Measurements from ENCODE around the gene GPRIN1.
"Not testable (repeated sequence)": the region's sequence is repeated elsewhere in the genome, so short reads cannot be mapped to it uniquely, and the experiment has no call there.

Gene GPRIN1

GRCh38 chr5:176574297-176574591 is 35.7 kb downstream of the GPRIN1 start:
- no peak for DNase-seq (ENCODE audit: low read depth)

DNA sequence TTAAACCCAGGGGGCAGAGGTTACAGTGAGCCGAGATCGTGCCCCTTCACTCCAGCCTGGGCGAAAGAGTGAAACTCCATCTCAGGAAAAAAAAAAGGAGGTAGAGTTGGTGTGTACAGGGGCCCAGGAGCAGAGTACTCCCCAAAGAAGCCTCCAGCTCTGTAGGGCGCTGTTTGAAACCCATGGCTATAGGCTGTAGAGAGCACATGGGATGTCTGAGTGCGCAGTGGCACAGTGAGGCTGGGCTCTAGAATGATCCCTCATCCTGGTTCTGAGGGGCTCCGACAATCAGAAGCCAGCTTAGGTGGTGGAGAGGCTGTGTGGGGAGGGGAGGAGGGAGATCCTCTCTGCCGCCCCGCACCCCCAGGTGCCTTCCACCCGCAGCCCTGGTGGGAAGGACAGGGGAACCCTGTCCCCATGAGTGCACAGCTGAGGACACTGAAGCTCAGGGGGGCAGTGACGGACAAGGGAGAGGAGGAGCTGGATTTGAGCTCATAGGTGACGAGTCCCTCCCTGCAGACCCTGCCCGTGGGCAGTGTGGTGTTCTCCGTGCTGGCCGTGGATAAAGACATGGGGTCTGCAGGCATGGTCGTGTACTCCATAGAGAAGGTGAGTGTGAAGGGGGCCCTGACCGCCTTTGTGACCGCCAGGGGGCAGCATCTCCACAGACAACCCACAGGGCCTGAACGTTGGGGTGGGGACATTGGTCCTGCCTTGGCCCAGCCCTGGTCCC is 36.2 kb downstream of the GPRIN1 start:
- DNase-seq (ENCODE audit: low read depth), result peak; percentile 75

DNA sequence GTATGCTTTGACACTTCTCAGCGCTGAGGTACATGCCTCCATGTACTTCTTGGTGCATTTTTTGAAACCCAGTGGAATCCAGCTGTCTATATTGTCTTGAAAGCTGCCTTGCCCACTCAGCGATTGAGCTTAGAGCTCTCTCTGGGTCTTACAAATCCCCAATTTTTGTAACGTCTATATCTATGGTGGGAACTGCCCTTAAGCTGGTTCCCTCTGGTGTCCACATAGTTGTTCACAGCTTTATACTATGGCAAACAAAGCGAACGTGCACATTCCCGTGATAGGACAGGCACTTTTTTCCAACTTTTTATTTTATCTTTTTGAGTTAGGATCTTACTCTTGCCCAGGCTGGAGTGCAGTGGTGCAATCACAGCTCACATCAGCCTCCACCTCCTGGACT is 39.9 kb downstream of the GPRIN1 start:
- no peak for DNase-seq (ENCODE audit: low read depth)

GRCh38 chr5:176568657-176569056 is 41.3 kb downstream of the GPRIN1 start:
- DNase-seq (ENCODE audit: low read depth), result no peak

GRCh38 chr5:176565760-176566288 is 44.1 kb downstream of the GPRIN1 start:
- no peak for DNase-seq (ENCODE audit: low read depth)

GRCh38 chr5:176564002-176564401 is 46.0 kb downstream of the GPRIN1 start:
- no peak for DNase-seq (ENCODE audit: low read depth)

DNA sequence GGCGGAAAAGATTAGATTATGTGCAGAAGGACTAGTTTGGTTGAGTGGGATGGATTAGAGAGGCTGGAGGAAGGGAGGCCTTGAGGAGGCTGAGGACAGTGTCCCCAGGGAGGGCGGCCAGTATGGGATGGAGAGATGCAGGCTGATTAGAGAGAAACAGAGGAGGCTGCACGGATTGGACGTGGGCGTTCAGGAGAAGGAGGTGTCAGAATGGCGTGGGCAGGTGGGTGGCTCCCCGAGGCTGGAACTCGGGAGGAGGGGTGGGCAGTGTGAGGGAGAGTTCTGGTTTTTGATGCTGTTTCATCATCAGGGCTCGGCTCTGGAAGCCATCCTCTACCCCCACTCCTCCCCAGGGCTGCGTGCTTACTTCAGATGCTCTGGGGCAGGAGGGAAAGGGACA is 47.8 kb downstream of the GPRIN1 start:
- no peak for DNase-seq (ENCODE audit: low read depth)

- no peak for DNase-seq (ENCODE audit: low read depth)
Observed at GRCh38 chr5:176561259-176561658, 48.7 kb downstream of the GPRIN1 start.

GRCh38 chr5:176560364-176560763 is 49.6 kb downstream of the GPRIN1 start:
- no peak for DNase-seq (ENCODE audit: low read depth)

DNA sequence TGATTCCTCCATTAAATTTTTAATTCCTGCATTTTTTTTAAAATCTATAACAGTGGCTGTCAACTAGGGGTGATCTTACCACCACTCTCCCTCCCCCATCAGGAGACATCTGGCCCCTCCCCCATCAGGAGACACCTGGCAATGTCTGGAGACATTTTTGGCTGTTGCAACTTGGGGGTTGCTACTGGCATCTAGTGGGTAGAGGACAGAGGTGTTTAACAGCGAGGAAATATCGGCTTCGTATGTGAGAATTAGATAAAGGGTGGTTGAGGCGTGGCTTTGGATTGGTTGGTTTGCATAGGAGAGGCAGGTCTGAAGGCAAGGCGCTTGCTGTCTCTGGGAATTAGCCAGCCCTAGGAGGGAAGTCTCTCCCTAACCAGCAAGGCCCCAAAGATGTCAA is 50.3 kb downstream of the GPRIN1 start:
- no peak for DNase-seq (ENCODE audit: low read depth)

DNA sequence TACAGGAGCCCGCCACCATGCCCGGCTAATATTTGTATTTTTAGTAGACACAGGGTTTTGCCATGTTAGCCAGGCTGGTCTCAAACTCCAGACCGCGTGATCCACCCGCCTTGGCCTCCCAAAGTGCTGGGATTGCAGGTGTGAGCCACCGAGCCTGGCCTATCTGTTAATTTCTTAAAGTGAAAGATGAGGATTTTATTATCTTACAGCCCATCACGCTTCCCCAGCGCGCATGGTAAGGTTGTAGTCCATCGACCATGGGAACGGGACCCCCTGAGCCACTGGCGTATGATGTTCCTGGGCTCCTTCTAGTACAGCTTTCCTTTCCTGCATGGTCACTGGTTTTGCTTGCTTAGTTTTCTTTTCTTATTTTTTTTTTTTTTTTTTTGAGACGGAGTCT is 52.1 kb downstream of the GPRIN1 start:
- no peak for DNase-seq (ENCODE audit: low read depth)

DNA sequence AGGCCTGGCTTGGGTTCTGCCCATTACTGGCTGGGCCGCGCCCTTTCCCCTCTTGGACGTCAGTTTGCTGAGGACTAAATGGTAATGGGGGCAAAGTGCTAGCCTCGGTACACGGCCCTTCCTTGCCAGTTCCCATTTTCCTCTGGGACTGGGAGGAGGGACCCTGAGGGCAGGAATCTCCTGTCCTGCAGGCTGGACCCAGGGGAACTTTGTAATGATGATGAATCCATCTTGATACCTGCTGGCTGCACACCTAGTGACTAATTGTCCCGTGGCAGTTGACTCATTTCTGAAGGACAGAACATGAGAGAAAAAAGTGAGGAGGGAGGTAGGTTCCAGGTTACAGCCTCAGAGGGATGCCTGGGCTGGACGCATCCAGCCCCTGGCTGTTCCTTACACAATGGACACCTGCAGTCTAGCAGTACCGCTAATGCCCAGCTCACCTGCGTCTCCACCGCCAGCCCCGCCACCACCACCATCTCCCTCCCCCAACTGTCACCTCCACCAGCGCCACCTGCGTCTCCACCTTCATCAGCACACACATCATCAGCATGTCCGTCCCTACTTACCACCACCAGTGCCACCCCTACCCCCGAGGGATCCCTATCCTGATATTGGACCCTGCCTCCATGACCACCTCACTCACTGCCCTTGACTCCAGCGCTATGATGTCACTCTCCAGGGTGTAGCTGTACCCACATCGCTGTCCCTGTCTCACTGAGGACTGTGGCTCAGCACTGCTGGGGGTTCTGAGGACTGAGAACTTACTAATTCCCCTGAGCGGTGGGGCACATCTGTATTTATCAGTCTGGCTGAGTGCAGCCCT is 56.5 kb downstream of the GPRIN1 start:
- DNase-seq (ENCODE audit: low read depth), result no peak

GRCh38 chr5:176552332-176552869 is 57.6 kb downstream of the GPRIN1 start:
- DNase-seq (ENCODE audit: low read depth), result no peak

DNA sequence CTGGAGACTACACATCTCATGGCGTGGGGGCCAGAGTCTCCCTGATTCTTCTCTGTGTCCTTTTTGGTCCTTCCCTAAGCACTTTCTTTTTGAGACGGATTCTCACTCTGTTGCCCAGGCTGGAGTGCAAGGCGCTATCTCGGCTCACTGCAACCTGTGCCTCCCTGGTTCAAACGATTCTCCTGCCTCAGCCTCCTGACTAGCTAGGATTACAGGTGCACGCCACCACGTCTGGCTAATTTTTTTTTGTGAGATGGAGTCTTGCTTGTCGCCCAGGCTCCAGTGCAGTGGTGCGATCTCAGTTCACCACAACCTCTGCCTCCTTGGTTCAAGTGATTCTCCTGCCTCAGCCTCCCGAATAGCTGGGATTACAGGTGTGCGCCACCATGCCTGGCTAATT is 59.0 kb downstream of the GPRIN1 start:
- not testable (repeated sequence) for DNase-seq (ENCODE audit: low read depth)

- no peak for DNase-seq (ENCODE audit: low read depth)
Observed at GRCh38 chr5:176550275-176550831, 59.6 kb downstream of the GPRIN1 start.

DNA sequence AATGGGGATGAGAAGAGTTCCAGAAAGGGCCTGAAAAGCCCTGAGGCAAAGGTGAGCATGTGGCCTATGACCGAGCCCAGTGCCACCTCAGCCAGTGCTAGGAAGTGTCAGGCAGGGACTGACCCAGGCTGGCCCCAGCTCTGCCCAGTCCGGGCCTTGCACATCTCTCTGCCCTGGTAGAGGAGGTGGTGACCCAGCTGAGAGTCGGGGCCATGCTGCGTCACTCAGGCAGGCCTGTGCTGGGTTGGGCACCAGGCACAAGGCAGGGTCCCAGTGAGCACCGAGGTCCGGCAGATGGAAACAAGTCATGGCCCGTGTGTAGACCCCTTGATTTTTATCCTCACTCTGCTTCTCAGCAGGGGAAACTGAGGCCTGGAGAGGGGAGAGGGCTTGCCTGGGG is 60.1 kb downstream of the GPRIN1 start:
- DNase-seq (ENCODE audit: low read depth), result no peak

DNA sequence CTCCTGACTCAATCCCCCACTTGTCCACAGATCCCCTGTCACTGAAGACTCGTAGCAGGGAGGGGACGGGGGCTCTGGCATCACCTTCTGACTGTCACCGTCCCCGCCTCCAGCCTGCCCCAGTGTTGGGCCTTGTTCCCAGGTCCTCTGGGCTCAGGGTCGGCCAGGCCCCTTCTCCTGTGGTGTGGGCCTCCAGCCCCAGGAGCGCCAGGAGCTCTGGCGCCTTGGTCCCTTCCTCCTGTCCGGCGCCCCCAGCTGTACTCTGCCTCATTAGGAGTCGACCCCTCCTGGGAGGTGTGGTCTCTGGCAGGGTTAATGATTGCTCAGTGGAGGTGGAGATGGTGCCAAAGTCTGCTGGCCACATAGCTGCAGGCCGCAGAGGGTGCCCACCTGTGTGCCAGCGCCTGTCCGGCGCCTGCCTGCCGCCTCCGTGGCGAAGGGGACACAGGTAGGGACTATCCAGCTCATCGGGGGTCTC is 61.0 kb downstream of the GPRIN1 start, which contains the start of gene CDHR2:
Gene CDHR2, plus strand, starts transcription at position 376 of the 478 bp plus-strand sequence. CDS start 16,011 bp downstream, outside the sequence.
- DNase-seq (ENCODE audit: low read depth), result no peak

GRCh38 chr5:176547802-176548201 is 62.2 kb downstream of the GPRIN1 start:
- DNase-seq (ENCODE audit: low read depth), result no peak

Data from stimulated activated CD8-positive, alpha-beta memory T cell treated with anti-CD3 and anti-CD28 coated beads, Interleukin-15, amount 100 ng/mL, for 1 hour (primary cell).